B cell (primary cell): ENCODE measurements around the gene GIGYF2. TPM values are rescaled to one million over a fixed set of nuclear protein-coding genes. Genes with fewer than 3 reads are reported as not detected.

Experiments
- ATAC-seq: fragments of 200-7000 bp; cut with Tn5 transposase; one replicate; pipeline ENCODE4 v1.10.0; 2021; ENCODE audit warnings: low read depth, mild to moderate bottlenecking, moderate number of reproducible peaks, moderate library complexity
- CTCF ChIA-PET: fragments of 350-600 bp; sonication (Branson Sonifier 250); formaldehyde crosslinking; loops from one replicate; lab custom pipeline; 2021; ENCODE audit warnings: antibody characterized with exemption, inconsistent platforms; lab: Charles Lee
- POLR2A ChIA-PET: fragments of 350-600 bp; sonication (Branson Sonifier 250); formaldehyde crosslinking; loops from one replicate; lab custom pipeline; 2021; ENCODE audit warnings: antibody characterized with exemption; lab: Charles Lee
- DNase-seq: peaks from one replicate; pipeline ENCODE4 v3.0.0; 2013
- H2AFZ ChIP-seq: 2 replicates; pipeline ENCODE4 v1.6.1; 2012; ENCODE audit warnings: mild to moderate bottlenecking, low read depth, low read length; ENCODE audit not compliant: insufficient read depth, poor library complexity, severe bottlenecking
- H3K27ac ChIP-seq, 2 donors: 1 replicate in 1 of 2; 2 replicates in 1 of 2; pipeline ENCODE4 v1.5.1; 2012 to 2013; ENCODE audit warnings: low read length in 2 of 2, mild to moderate bottlenecking in 2 of 2, moderate library complexity in 1 of 2
- H3K27me3 ChIP-seq, 4 experiments: fragments of 200-600 bp in 1 of 4; sonication (generic) in 1 of 4; replicated peaks in 1 of 4; 1 replicate in 2 of 4; 2 replicates in 2 of 4; pipeline versions ENCODE4 v1.6.1 to v1.7.0; 2013 to 2016; ENCODE audit warnings: low read length in 3 of 4, mild to moderate bottlenecking in 2 of 4, mixed read lengths in 1 of 4, moderate library complexity in 1 of 4; ENCODE audit not compliant: insufficient read depth in 4 of 4, control insufficient read depth in 3 of 4; ENCODE audit errors: control extremely low read depth in 1 of 4
- H3K36me3 ChIP-seq, 2 experiments: replicated peaks in 1 of 2; 1 replicate in 1 of 2; 2 replicates in 1 of 2; pipeline versions ENCODE4 v1.6.1 to v1.7.1; 2013; ENCODE audit warnings: low read length in 1 of 2; ENCODE audit not compliant: insufficient read depth in 2 of 2, control insufficient read depth in 1 of 2; ENCODE audit errors: control extremely low read depth in 1 of 2, extremely low read depth in 1 of 2
- H3K4me1 ChIP-seq, 2 donors: fragments of 200-600 bp in 1 of 2; sonication (generic) in 1 of 2; 1 replicate in 1 of 2; 2 replicates in 1 of 2; pipeline versions ENCODE4 v1.5.1 to v1.6.1; 2013 to 2017; ENCODE audit warnings: low read length in 2 of 2; ENCODE audit not compliant: control insufficient read depth in 2 of 2, insufficient read depth in 2 of 2
- H3K4me2 ChIP-seq: replicated peaks from 2 replicates; pipeline ENCODE3; 2012; ENCODE audit warnings: mild to moderate bottlenecking, low read depth, low read length; ENCODE audit not compliant: poor library complexity, severe bottlenecking
- H3K4me3 ChIP-seq, 5 experiments: fragments of 200-600 bp in 1 of 5; sonication (generic) in 1 of 5; 1 replicate in 3 of 5; 2 replicates in 2 of 5; pipeline versions ENCODE4 v1.5.1 to v1.7.0; 2011 to 2016; ENCODE audit warnings: low read length in 4 of 5, mild to moderate bottlenecking in 4 of 5, low read depth in 2 of 5, control low read depth in 1 of 5, moderate library complexity in 1 of 5; ENCODE audit not compliant: insufficient read depth in 1 of 5; ENCODE audit errors: control extremely low read depth in 1 of 5, extremely low read depth in 1 of 5
- H3K79me2 ChIP-seq: fragments of 200-600 bp; sonication (generic); one replicate; pipeline ENCODE4 v1.6.0; 2016; ENCODE audit warnings: low read length; ENCODE audit not compliant: control insufficient read depth, insufficient read depth
- H3K9ac ChIP-seq: fragments of 200-600 bp; sonication (generic); 2 replicates; pipeline ENCODE4 v1.6.1; 2017; ENCODE audit warnings: mild to moderate bottlenecking, low read length, moderate library complexity
- H3K9me3 ChIP-seq, 3 donors: one replicate each; pipeline versions ENCODE4 v1.6.1 to v1.7.1; 2013; ENCODE audit warnings: low read length in 2 of 3; ENCODE audit not compliant: control insufficient read depth in 2 of 3, insufficient read depth in 1 of 3; ENCODE audit errors: control extremely low read depth in 1 of 3
- H4K20me1 ChIP-seq: 2 replicates; pipeline ENCODE4 v1.6.0; 2012; ENCODE audit warnings: mild to moderate bottlenecking, low read length; ENCODE audit not compliant: insufficient read depth, control insufficient read depth, poor library complexity, severe bottlenecking
- H3K27ac Mint-ChIP-seq: one replicate; pipeline ENCODE4 v1.8.0; 2021; ENCODE audit warnings: mixed read lengths
- H3K27me3 Mint-ChIP-seq: one replicate; pipeline ENCODE4 v1.8.0; 2021; ENCODE audit warnings: mixed read lengths
- H3K4me1 Mint-ChIP-seq: one replicate; pipeline ENCODE4 v1.8.0; 2021; ENCODE audit warnings: mixed read lengths
- H3K4me3 Mint-ChIP-seq: one replicate; pipeline ENCODE4 v1.8.0; 2021; ENCODE audit warnings: mixed read lengths
- H3K9me3 Mint-ChIP-seq: one replicate; pipeline ENCODE4 v1.8.0; 2022; ENCODE audit warnings: mixed read lengths; ENCODE audit not compliant: insufficient read depth
- EZH2 ChIP-seq: IDR thresholded peaks from 2 replicates; pipeline ENCODE4 v1.6.1; 2012; ENCODE audit warnings: borderline replicate concordance, low read depth, mild to moderate bottlenecking, moderate library complexity, low read length; ENCODE audit not compliant: insufficient read depth, poor library complexity, severe bottlenecking
- WGBS: methylation state at CpG from one replicate; pipeline ENCODE4 v1.1.5; 2013; ENCODE audit warnings: missing lambda C conversion rate; ENCODE audit not compliant: insufficient coverage; 5-methylcytosine and 5-hydroxymethylcytosine counted together
- intact Hi-C: fragments of 100-400 bp; cut with micrococcal nuclease; formaldehyde crosslinking; loops from one replicate; pipeline ENCODE4 v1.10.0; 2022
- polyA plus RNA-seq: library from polyadenylated mRNA; depleted of rRNA; stranded (reverse); fragments of >200 nt; gene quantifications from 2 replicates; pipeline ENCODE4 v1.2.3, GENCODE V29; 2012
- total RNA-seq, 2 donors: library from RNA; stranded (reverse); fragments of 120-200 nt in 1 of 2; gene quantifications; 1 replicate in 1 of 2; 2 replicates in 1 of 2; pipeline versions ENCODE4 v1.2.3 to v1.2.4, GENCODE V29; 2013 to 2022
- TF ChIP-seq, protein P1 (sequence below): fragments of 200-600 bp; IDR thresholded peaks from one replicate; pipeline ENCODE4 v1.8.0; 2022; ENCODE audit warnings: antibody characterized with exemption, mild to moderate bottlenecking

GIGYF2 gene
- total and polyA plus RNA-seq, 2 donors (not counting 1 experiment from before 2014, with no cell fraction given), result 7.2 to 108 TPM

GRCh38 chr2:232891621-232892071 lies 194.5 kb downstream of the GIGYF2 start:
- H3K4me2 ChIP-seq, result no peak overlapping the region
- ATAC-seq (no peak), DNase-seq (no peak)
- Mint-ChIP-seq H3K4me3 (no peak overlapping the region), H3K27me3 (peaks cover 27% of the 10 kb centered on the region), H3K4me1 (no peaks in the 10 kb centered on the region), H3K9me3 (no peaks in the 10 kb centered on the region), H3K27ac (no peak overlapping the region)
- H3K9ac ChIP-seq, result no peak overlapping the region
- no peaks in the 10 kb centered on the region for H3K36me3 ChIP-seq
- no peaks in the 10 kb centered on the region for H3K4me1 ChIP-seq
- H3K27ac ChIP-seq, result no peak overlapping the region
- peaks cover 0 to 10% (median 0%) of the 10 kb centered on the region in 4 experiments for H3K27me3 ChIP-seq
- H3K9me3 ChIP-seq, result no peaks in the 10 kb centered on the region
- no peaks in the 10 kb centered on the region for H4K20me1 ChIP-seq
- CTCF ChIA-PET, result no interaction called here
- POLR2A ChIA-PET, result no interaction called here
- no peak overlapping the region for H3K4me3 ChIP-seq
- TF ChIP-seq EZH2, result no peak
- TF ChIP-seq, protein P1, sequence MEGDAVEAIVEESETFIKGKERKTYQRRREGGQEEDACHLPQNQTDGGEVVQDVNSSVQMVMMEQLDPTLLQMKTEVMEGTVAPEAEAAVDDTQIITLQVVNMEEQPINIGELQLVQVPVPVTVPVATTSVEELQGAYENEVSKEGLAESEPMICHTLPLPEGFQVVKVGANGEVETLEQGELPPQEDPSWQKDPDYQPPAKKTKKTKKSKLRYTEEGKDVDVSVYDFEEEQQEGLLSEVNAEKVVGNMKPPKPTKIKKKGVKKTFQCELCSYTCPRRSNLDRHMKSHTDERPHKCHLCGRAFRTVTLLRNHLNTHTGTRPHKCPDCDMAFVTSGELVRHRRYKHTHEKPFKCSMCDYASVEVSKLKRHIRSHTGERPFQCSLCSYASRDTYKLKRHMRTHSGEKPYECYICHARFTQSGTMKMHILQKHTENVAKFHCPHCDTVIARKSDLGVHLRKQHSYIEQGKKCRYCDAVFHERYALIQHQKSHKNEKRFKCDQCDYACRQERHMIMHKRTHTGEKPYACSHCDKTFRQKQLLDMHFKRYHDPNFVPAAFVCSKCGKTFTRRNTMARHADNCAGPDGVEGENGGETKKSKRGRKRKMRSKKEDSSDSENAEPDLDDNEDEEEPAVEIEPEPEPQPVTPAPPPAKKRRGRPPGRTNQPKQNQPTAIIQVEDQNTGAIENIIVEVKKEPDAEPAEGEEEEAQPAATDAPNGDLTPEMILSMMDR, result no peak
- intact Hi-C loops, result no loop called here
- H3K79me2 ChIP-seq, result no peaks in the 10 kb centered on the region
- H2AFZ ChIP-seq, result no peak overlapping the region
- 85% methylated on average over 11 of the region's 11 CpGs for WGBS

DNA sequence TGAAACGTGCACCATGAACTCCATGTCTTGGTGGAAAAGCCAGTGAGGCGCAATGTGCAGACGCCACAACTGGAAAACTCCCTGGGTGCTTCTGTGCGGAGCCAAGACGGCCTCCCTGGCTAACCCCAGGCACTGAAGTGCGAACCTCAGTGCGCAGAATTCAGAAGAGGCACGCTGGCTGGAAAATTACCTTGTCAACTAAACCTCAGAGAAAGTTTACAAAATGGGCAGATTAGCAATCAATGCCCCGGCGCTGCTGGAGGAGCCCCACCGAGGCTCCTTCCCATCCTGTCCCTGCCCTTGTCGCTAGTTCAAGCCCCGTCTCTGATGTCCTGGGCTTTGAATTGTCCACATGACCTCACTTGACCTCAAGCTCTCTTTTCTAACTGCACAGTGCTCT lies 195.1 kb downstream of the GIGYF2 start:
- Histone ChIP-seq H3K4me2 (no peak overlapping the region), H3K9ac (no peak overlapping the region), H2AFZ (no peak overlapping the region), H3K4me1 (no peaks in the 10 kb centered on the region), H3K27ac (no peak overlapping the region), H3K9me3 (no peaks in the 10 kb centered on the region), H3K36me3 (no peaks in the 10 kb centered on the region), H3K79me2 (no peaks in the 10 kb centered on the region), H4K20me1 (no peaks in the 10 kb centered on the region), H3K4me3 (no peak overlapping the region), H3K27me3 (peaks cover 0 to 10% (median 0%) of the 10 kb centered on the region in 4 experiments)
- Mint-ChIP-seq H3K4me3 (no peak overlapping the region), H3K9me3 (no peaks in the 10 kb centered on the region), H3K27me3 (peaks cover 27% of the 10 kb centered on the region), H3K27ac (no peak overlapping the region), H3K4me1 (no peaks in the 10 kb centered on the region)
- CTCF ChIA-PET, result no interaction called here
- WGBS, result 91% methylated on average over 13 of the region's 13 CpGs
- POLR2A ChIA-PET, result no interaction called here
- no peak for ATAC-seq
- TF ChIP-seq, protein P1, result no peak
- no peak for TF ChIP-seq EZH2
- intact Hi-C loops, result no loop called here
- DNase-seq, result no peak
